Stimulated activated CD8-positive, alpha-beta memory T cell treated with anti-CD3 and anti-CD28 coated beads, Interleukin-15, amount 100 ng/mL, for 24 hours (primary cell): Measurements from ENCODE around the gene AJM1.
"Not testable (repeated sequence)": the region's sequence is repeated elsewhere in the genome, so short reads cannot be mapped to it uniquely, and the experiment has no call there.

Experiments
- DNase-seq: peaks from one replicate; pipeline ENCODE4 v3.0.0-alpha.2; 2020; ENCODE audit warnings: low read depth

Gene AJM1

GRCh38 chr9:136842380-136842948 is at the start of gene AJM1:
Gene AJM1 (plus strand): TSS chr9:136842478. CDS start chr9:136844415, 1,937 bp downstream.
- peak; percentile 50 for DNase-seq

GRCh38 chr9:136793086-136793946 is 49.0 kb upstream of the AJM1 start:
- no peak for DNase-seq

GRCh38 chr9:136794281-136794999 is 47.8 kb upstream of the AJM1 start:
- no peak for DNase-seq

- DNase-seq, result no peak
Observed at GRCh38 chr9:136795000-136795348, 47.3 kb upstream of the AJM1 start.

GRCh38 chr9:136796238-136796774 is 46.0 kb upstream of the AJM1 start, which contains the start of gene CCDC183:
Gene CCDC183 (plus strand): TSS chr9:136796338. CDS start chr9:136796398, 60 bp downstream.
- no peak for DNase-seq

GRCh38 chr9:136796775-136797347 is 45.4 kb upstream of the AJM1 start:
- DNase-seq, result not testable (repeated sequence)

- no peak for DNase-seq
Observed at GRCh38 chr9:136798708-136799078, 43.6 kb upstream of the AJM1 start.

- DNase-seq, result no peak
Observed at GRCh38 chr9:136799079-136799853, 43.0 kb upstream of the AJM1 start.

GRCh38 chr9:136799854-136800657 is 42.2 kb upstream of the AJM1 start:
- DNase-seq, result peak; percentile 74

- DNase-seq, result no peak
Observed at GRCh38 chr9:136802321-136802720, 40.0 kb upstream of the AJM1 start.

GRCh38 chr9:136803009-136803550 is 39.2 kb upstream of the AJM1 start:
- DNase-seq, result not testable (repeated sequence)

GRCh38 chr9:136803551-136804508 is 38.4 kb upstream of the AJM1 start:
- DNase-seq, result no peak

GRCh38 chr9:136804509-136805206 is 37.6 kb upstream of the AJM1 start:
- DNase-seq, result no peak

GRCh38 chr9:136805207-136805740 is 37.0 kb upstream of the AJM1 start:
- DNase-seq, result no peak

- DNase-seq, result no peak
Observed at GRCh38 chr9:136806067-136806466, 36.2 kb upstream of the AJM1 start.

GRCh38 chr9:136806631-136807201 is 35.6 kb upstream of the AJM1 start:
- no peak for DNase-seq

- DNase-seq, result peak; percentile 73
Observed at GRCh38 chr9:136807281-136808074, 34.8 kb upstream of the AJM1 start, which contains the start of gene RABL6. Gene RABL6 (plus strand): TSS chr9:136807948. CDS start chr9:136808197, 249 bp downstream.
